HG02571 (cell line): ENCODE measurements around the gene RWDD3.

Experiments
- ATAC-seq: cut with Tn5 transposase; IDR thresholded peaks from one replicate; pipeline ENCODE4 v1.9.1; 2021; ENCODE audit warnings: mild to moderate bottlenecking, moderate library complexity; ENCODE audit not compliant: unreplicated experiment

The RWDD3 gene

DNA sequence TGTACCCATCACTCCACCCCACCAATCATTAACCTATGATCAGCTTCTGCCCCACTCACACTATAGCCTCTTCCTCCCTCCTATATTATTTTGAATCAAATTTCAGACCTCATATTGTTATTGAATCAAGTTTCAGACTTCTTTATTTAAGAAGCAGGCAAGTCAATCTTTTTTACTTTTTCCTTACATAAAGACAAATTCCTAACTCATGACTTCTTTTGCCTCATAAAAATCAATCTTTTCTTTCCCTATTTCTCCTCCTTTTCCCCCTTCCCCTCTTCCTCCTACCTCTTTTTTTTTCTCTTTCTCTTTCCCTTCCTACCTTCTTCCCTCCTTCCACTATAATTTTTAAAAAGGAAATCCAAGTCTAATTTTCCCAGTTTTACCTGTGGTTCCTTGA lies 4.3 kb upstream of the RWDD3 start:
- ATAC-seq = no peak

DNA sequence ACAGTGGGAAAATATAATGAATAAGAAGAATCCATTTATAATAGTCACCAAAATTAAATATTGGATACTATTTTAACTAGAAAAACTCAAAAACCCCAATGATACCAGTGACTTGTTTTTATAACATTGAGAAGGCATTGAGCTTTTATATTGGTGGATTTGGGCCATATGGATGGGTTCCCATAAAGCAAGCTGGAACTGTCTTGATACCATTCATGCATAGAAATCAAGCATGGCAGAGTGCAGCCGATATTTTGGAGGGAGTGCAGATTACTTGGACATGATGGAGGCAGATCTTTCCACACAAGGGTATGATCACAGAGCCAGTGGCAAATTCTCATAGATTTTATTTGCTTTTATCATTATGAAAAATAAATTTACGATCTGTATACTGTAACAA lies 3.8 kb upstream of the RWDD3 start:
- ATAC-seq = no peak

DNA sequence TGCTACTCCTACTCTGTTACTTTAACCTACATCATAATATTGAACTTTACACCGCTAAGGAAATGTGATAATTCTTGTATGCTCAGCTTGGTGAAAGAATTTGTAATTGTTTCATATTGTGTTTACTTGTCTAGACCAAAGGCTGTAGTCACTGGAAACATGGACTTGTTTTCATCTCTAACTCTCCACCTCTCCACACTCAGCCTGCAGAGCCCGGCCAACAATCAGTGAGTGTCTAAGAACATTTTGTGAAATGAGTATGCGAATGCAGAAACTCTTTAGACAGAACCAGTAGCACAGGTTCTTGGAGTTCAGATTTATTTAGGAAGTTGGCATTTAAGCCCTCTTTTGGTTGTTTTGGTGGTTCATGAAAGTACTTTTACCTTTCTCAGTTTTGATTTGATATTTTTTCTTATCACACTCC lies 3.2 kb upstream of the RWDD3 start:
- no peak for ATAC-seq

DNA sequence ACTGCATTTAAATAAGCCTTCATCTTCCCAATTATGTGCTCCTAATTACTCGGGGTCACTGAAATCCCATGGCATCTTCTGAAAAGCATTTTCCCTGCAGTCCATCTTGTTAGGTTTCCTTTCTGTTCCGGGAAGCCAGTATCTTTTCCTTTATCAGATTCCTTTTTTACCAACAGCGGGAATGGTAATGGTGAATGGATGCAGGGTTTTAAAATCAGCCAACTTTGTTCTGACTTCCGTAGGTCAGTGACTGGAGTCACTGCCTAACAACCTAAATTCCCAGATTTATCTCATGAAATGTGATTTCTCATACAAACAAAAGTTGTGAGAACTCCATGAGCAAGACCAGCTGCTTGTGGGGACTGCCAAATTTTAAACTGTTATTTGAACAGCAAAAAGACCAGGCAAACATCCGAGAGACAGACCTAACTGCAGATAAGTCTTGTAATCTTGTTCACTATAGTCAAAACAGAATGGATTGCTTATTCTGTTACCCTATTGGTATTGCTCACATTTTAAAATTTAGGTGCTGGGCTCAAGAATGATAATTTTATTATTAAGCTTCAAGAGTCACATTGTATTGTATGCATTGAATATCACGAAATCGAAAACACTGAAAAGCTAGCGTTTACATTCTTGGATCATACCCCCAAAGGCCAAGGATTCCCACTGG lies 1.2 kb upstream of the RWDD3 start:
- ATAC-seq = no peak

DNA sequence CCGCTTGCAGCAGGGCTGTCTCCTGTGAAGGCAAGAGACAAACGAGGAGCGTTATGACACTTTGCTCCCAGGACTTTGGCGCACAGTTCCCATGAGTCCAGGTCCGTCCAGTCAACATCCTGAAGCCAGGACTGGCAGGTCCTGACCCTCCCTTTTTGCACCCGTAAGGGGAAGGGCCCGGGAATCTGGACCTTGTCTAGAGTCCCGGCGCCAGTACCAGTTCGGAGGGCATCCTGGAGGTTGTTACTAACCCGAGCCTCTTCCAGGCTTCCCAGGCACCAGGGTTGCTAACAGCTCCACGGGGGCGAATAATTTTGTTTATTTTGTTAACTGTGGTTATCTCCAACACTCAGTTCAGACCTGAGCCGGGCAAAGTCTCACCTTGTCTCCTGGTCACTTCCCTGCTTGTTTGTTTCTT lies 682 bp upstream of the RWDD3 start:
- ATAC-seq = no peak

DNA sequence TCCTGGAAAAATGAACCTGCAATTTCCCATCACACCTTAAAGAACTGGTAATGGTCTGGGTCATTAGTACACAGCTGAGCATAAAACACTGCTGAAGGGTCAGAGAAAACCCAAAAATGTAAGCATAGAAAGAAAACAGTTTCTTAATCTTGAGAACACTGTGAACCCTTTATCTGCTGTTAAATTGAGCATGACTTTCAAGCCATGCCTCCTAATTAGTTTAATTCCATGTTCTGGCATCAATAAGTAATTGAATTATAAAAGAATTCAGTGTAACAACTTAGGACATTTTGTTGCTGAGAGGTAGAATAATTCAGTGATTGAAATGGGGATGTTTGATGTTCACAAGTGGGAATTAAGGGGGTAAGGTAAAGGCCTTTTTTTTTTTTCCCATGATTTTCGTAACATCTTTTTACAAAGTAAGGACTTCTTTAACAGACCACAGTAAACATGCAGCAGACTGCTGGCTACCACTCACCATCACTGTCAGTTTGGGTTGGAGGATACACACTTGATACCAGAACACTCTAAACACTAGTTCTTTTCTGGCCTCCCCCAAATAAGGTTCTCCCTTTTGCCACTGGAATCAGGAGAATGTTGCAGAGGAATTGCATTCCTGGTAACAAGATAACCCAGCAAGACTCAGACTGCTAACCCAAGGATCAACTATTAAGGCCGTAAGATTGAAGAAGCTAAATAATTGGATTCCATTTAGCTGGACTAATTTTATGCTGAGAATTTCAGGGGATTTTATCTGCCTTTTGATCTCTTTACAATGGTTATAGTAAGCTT lies 3.0 kb downstream of the RWDD3 start:
- ATAC-seq = no peak

DNA sequence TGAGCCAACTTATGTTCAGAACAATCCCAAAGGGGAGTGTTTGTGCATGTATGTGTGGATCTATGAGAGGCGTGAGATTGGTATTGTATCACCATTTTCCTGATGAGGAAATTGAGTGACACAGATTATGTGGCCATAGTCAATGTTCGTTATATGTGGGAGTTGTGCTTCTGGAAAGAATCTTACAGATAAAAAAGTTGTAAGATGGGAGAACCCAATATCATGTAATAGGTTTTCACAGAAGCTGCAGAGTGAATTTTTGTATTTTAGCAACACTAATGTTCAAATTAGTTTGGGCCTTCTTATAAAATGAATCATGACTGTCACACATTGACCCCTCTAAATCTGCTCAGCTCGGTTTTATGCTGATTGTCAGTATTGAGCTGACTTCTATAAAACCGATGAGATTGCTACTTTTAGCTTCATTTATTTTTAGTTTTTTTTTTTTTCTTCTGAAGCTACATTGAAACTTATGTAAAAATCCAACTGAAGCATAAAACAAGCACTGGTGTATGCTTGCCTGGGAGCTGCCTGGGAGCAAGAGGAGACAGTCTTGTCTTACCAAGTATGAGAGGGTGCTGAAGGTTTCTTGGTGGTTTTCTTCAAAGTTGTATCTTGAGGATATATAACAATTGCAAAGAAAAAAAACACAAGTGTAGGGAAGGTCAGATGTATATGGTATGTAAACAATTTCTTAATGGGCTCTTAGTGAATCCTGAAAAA lies 4.1 kb downstream of the RWDD3 start:
- ATAC-seq = no peak

DNA sequence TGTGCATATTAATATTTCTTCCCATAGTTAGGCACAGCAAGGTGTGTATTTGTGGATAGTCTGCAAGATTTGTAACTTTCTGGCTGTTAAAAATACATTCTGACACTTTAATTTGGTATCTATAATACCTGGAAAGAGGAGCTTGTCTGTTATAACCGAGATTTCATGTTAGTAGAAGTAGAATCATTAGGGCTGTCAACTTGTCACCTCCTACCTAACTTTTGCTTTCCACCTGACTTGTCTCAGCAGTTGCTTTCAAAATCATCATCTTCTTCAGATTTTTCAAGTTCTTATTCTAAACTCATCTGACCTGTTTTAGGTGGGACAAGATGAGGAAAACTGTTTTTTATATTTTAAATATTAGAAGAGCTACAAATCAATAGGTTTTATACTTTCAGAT lies 11.0 kb downstream of the RWDD3 start:
- ATAC-seq = no peak

DNA sequence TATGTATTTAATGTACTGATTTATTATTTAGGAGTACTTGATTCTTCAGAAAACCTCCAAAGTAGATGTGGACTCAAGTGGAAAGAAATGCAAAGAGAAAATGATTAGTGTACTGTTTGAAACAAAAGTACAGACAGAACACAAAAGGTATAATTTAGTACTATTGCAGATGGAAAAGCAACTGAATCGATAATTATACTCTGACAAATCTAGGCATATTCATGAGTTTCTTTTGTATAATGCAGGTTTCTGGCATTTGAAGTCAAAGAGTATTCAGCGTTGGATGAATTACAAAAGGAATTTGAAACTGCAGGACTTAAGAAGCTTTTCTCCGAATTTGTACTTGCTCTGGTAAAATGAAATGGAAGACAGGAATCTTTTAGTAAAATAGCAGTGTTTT lies 12.5 kb downstream of the RWDD3 start:
- no peak for ATAC-seq

DNA sequence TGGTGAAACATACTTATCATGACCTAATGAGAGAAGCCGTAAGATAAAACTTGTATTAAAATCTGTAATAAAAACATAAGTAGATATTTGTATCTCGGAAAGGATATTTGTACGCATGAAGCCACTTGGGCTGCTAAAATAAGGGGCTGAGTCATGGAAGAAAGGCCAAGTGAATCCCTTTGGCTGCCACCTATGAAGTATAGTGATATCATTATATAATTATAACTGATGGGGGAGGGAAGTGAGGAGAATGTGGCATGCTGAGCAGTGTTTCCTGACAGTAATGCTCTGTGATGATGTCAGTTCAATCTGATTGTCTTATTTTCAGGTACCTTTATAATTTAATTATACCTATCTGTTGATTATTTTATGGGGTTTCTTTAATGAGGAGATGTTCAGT lies 13.6 kb downstream of the RWDD3 start:
- no peak for ATAC-seq

DNA sequence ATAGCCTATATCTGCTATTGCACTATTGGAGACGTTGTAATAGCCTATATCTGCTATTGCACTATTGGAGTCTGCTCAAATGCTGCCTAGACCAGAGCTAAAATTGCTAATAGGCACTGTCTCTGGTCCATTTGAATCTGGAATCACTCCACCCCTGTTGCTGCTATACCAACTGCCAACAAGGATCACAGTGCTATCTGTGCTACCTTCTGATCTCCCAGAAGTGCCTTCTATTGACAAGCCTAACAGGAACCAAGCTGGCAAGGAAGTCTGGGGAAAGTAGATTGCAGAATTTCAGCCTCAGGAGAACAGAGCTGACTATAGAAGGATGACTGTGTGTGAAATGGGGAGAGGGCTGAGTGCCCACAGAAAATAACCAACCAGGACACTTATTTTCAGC lies 15.9 kb downstream of the RWDD3 start:
- ATAC-seq = no peak

DNA sequence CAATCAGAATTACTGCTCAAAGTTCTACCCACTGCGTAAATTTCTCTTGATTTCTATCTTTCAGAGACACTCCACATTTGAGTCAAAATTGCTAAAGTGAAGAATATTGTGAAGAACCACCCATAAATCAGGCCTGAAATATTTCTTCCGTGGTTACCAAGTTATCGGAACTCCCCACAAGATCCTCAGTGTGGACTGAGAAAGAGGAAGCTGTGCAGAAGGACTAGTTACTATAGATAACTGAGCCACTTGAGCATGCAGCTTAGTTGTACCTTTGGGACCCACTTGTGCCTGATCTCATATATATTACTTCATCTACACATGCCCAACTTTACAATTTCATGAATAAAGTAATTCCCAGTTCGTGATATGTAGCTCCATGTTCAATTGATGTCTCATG lies 18.4 kb downstream of the RWDD3 start:
- ATAC-seq = no peak

DNA sequence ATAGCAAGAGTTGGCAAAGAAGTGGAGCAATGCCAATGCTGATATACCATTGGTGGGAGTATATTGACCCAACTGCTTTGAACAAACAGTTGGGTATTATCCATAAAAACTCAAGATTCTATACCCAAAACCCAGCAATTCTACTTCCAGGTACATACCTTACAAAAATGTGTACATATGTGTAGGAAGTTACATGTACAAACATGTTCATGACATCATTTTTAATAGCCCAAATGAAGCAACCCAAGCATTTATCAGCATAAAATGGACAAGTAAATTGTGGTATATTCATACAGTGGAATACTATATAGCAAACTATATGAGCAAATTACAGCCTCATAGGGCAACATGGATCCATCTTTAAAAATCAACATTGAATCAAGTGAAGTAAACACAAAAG lies 20.9 kb downstream of the RWDD3 start:
- ATAC-seq = no peak

DNA sequence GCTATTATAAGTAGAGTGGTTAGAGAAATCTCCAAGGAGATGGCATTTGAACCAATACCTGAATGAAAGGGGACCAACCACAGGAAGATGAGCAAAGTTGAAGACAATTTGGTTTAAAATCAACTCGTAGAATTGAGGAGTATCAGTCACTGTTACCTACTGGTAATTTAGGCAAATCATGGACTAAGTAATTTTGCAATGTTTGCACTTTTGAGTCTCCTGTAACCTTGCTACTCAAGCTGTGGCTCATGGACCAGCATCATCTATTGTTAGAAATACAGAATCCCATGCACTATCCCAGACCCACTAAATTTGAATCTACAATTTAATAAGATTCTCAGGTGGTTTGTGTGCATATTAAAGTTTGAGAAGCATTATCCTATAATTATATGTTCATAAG lies 21.8 kb downstream of the RWDD3 start:
- ATAC-seq = no peak

DNA sequence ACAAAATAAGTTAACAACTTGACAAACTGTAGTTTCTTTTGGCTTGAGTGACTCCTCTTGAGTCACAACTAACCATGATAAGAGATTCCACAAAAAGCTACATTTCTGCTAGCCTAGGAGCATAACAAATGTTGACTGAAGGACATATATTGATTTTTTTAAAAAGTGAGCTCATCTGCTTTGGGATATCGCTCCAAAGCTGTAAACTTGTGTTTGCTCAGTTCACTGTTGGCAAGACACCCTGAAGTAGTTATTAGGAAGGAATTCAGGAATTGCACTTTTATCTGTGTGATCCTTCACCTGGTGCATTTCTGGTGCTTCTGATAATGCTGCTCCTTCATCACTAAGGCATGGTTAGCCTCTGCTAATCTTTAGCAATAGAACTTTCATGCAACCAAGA lies 23.7 kb downstream of the RWDD3 start:
- ATAC-seq = no peak

DNA sequence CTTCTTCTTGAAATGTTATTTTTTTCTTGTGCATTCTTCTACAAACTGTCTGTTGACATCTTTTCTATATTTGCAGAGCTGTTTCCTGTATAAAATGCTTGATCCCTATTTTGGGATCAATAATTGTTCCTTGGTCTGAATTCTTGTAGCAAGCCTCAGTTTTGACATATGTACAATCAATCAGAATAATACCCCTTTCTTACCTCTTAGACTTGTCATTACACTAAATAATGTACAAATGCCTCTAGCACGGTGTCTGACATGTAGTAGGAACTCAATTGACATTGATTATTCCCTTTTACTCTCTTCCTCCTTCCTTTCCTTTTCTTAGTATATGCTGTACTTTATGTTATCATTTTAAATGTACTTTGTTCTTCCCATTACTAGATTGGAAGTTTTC lies 25.2 kb downstream of the RWDD3 start:
- ATAC-seq = no peak

DNA sequence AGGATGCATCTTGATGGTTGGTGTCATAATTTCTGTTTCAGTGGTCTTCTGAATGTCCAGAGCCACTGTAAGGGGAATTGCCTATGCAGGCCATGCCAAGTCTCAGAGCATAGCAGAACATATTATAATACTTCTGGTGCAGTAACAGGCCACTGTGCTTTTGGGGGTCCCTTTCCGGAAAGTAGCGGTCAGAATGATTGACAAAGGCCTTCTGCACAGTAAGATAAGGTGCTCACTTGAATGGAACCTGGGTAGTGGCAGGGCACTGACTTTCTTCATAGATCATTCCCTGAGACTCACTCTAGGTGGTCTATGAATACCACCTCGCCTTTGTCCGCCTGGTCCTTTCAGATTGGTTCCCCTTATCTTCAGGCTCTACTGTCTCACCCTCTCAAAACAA lies 28.9 kb downstream of the RWDD3 start:
- ATAC-seq = no peak

DNA sequence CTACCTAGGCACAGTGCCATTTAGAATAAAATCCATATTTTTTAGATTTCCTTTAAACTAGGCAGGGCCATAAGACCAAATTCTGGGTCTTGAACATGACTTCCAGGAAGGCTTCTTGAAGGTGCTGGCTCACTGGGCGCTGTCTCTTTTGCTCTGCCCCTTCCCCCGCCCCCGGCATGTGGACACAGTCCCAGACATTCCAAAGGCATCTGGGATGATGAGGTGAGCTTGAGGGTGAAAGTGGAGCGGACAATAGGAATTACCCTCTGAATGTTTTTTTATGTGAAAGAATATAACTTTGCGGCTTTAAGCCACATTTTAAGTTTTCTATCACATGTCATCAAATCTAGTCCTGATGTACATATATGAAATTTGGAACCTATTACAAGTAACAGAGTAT lies 29.4 kb downstream of the RWDD3 start:
- no peak for ATAC-seq

DNA sequence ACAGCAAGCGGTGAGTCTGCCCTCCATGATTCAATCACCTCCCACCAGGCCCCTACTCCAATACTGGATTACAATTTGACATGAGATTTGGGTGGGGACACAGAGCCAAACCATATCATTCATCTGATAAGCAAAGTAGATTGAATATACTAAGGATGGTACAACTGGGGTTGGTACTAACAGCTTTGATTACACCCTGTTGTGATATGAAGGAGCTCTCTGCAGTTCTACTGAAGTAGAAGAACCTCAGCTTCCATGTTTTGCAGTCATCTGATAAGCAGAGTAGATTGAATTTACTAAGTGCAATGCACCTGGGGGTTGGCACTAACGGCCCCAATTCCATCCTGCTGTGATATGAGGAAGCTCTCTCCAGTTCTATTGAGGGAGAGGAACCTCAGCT lies 31.1 kb downstream of the RWDD3 start:
- ATAC-seq = no peak

DNA sequence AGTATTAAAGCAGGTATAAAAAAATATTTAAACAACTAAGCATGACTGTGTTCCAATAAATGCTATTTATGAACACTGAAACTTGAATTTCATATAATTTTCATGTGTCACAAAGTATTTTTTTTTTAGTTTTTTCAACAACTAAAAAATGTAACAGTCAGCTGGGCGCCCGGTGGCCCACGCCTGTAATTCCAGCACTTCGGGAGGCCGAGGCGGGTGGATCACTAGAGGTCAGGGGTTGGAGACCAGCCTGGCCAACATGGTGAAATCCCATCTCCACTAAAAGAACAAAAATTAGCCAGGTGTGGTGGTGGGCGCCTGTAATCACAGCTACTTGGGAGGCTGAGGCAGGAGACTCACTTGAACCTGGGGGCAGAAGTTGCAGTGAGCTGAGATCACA lies 42.4 kb downstream of the RWDD3 start:
- no peak for ATAC-seq

DNA sequence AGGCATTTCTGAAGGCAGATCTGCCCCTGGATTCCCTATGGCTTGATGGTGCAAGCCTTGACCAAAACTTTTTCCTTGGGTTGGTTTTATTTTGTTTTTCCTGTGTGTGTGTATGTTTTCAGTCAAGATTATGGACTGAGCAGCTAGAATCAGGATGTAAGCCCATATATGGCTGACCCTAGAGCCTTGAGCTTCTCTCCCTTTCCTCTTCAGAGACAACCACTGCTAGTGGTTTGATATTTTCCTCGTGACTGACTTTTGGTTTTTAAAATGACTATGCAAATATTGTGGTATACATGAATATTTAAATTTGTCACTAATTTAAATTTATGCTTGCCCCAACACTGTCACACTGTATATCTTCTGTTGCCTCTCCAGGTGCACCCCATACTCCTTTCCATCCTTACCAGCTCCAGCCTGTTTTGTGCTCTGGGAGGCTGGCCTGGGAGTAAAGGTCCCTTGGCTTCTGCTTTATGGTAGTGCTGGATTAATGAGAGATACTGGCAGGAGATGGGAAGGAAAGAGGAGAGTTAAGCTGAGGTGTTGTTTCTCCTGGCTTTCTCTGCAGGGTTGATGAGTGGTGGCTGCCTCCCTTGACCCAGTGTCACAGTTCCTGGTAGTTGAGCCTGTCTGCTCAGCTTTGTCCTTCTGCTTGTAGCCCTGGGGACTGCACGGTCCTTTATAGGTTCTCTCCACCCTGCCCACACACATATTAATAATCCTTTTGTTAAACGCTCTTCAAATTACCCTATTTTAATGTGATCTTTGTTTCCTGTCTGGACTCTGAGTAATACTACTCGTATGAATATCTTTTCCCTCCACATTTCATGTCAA lies 44.4 kb downstream of the RWDD3 start:
- no peak for ATAC-seq
